ENCODE results near the gene DPY19L3.
"Not testable (repeated sequence)": the region's sequence is repeated elsewhere in the genome, so short reads cannot be mapped to it uniquely, and the experiment has no call there.

DPY19L3 gene

GRCh38 chr19:32372726-32373517 is 32.6 kb upstream of the DPY19L3 start:
- Histone ChIP-seq H2AFZ (ENCODE audit: low read depth, low read length) (no peak overlapping the region), H3K79me2 (ENCODE audit: low read length) (peaks cover 30% of the 10 kb centered on the region), H3K9ac (ENCODE audit: low read length) (no peak overlapping the region), H3K27ac (ENCODE audit: low read length) (no peak overlapping the region), H4K20me1 (ENCODE audit: insufficient read depth, low read length) (peaks cover 13% of the 10 kb centered on the region), H3K27me3 (ENCODE audit: low read depth, low read length) (no peaks in the 10 kb centered on the region), H3K4me2 (ENCODE audit: low read length) (no peak overlapping the region), H3K4me3 (ENCODE audit: low read length) (no peak overlapping the region), H3K9me3 (ENCODE audit: insufficient read depth, low read length) (no peaks in the 10 kb centered on the region), H3K4me1 (ENCODE audit: low read length) (no peaks in the 10 kb centered on the region), H3K36me3 (replicated peaks; ENCODE audit: low read depth, low read length) (peaks cover 58% of the 10 kb centered on the region)
- TF ChIP-seq EZH2phosphoT487 (IDR thresholded peaks at IDR 0.05; ENCODE audit: low read depth), result no peak

GRCh38 chr19:32373585-32374295 is 31.8 kb upstream of the DPY19L3 start:
- no peak overlapping the region for H2AFZ ChIP-seq (ENCODE audit: low read depth, low read length)
- no peak overlapping the region for H3K27ac ChIP-seq (ENCODE audit: low read length)
- H3K27me3 ChIP-seq (ENCODE audit: low read depth, low read length), result no peaks in the 10 kb centered on the region
- TF ChIP-seq EZH2phosphoT487 (IDR thresholded peaks at IDR 0.05; ENCODE audit: low read depth) (no peak), CTCF (IDR thresholded peaks at IDR 0.05; ENCODE audit: low read depth, low read length) (no peak)
- no peaks in the 10 kb centered on the region for H3K9me3 ChIP-seq (ENCODE audit: insufficient read depth, low read length)
- 0 out of 2 replicates have a peak, but pooled peaks cover 8% of the 10 kb centered on the region for H4K20me1 ChIP-seq (ENCODE audit: insufficient read depth, low read length)
- H3K4me3 ChIP-seq (ENCODE audit: low read length), result no peak overlapping the region
- H3K9ac ChIP-seq (ENCODE audit: low read length), result no peak overlapping the region
- H3K4me1 ChIP-seq (ENCODE audit: low read length), result no peaks in the 10 kb centered on the region
- H3K79me2 ChIP-seq (ENCODE audit: low read length), result peaks cover 23% of the 10 kb centered on the region
- no peak overlapping the region for H3K4me2 ChIP-seq (ENCODE audit: low read length)
- peaks cover 52% of the 10 kb centered on the region for H3K36me3 ChIP-seq (replicated peaks; ENCODE audit: low read depth, low read length)

GRCh38 chr19:32374362-32374761 is 31.2 kb upstream of the DPY19L3 start:
- H3K27ac ChIP-seq (ENCODE audit: low read length); H3K9me3 ChIP-seq (ENCODE audit: insufficient read depth, low read length); H2AFZ ChIP-seq (ENCODE audit: low read depth, low read length); H3K27me3 ChIP-seq (ENCODE audit: low read depth, low read length); H3K4me2 ChIP-seq (ENCODE audit: low read length); H3K9ac ChIP-seq (ENCODE audit: low read length); H3K4me3 ChIP-seq (ENCODE audit: low read length); H3K4me1 ChIP-seq (ENCODE audit: low read length); H4K20me1 ChIP-seq (ENCODE audit: insufficient read depth, low read length): not testable (repeated sequence)
- peaks cover 17% of the 10 kb centered on the region for H3K79me2 ChIP-seq (ENCODE audit: low read length)
- peaks cover 50% of the 10 kb centered on the region for H3K36me3 ChIP-seq (replicated peaks; ENCODE audit: low read depth, low read length)

- H3K27ac ChIP-seq (ENCODE audit: low read length); H4K20me1 ChIP-seq (ENCODE audit: insufficient read depth, low read length); H2AFZ ChIP-seq (ENCODE audit: low read depth, low read length); H3K79me2 ChIP-seq (ENCODE audit: low read length); H3K4me1 ChIP-seq (ENCODE audit: low read length); H3K27me3 ChIP-seq (ENCODE audit: low read depth, low read length); H3K9ac ChIP-seq (ENCODE audit: low read length); H3K4me2 ChIP-seq (ENCODE audit: low read length); H3K9me3 ChIP-seq (ENCODE audit: insufficient read depth, low read length); H3K4me3 ChIP-seq (ENCODE audit: low read length): not testable (repeated sequence)
- peaks cover 41% of the 10 kb centered on the region for H3K36me3 ChIP-seq (replicated peaks; ENCODE audit: low read depth, low read length)
These were observed 28.5 kb upstream of the DPY19L3 start for GRCh38 chr19:32377088-32377487.

GRCh38 chr19:32380269-32380668 is 25.3 kb upstream of the DPY19L3 start:
- H3K27ac ChIP-seq (ENCODE audit: low read length), result no peak overlapping the region
- H3K4me3 ChIP-seq (ENCODE audit: low read length), result no peak overlapping the region
- no peaks in the 10 kb centered on the region for H4K20me1 ChIP-seq (ENCODE audit: insufficient read depth, low read length)
- no peaks in the 10 kb centered on the region for H3K27me3 ChIP-seq (ENCODE audit: low read depth, low read length)
- peaks cover 39% of the 10 kb centered on the region for H3K36me3 ChIP-seq (replicated peaks; ENCODE audit: low read depth, low read length)
- no peak overlapping the region for H3K4me2 ChIP-seq (ENCODE audit: low read length)
- no peaks in the 10 kb centered on the region for H3K9me3 ChIP-seq (ENCODE audit: insufficient read depth, low read length)
- TF ChIP-seq CTCF (IDR thresholded peaks at IDR 0.05; ENCODE audit: low read depth, low read length) (no peak), EZH2phosphoT487 (IDR thresholded peaks at IDR 0.05; ENCODE audit: low read depth) (no peak)
- H2AFZ ChIP-seq (ENCODE audit: low read depth, low read length), result no peak overlapping the region
- no peak overlapping the region for H3K9ac ChIP-seq (ENCODE audit: low read length)
- no peaks in the 10 kb centered on the region for H3K79me2 ChIP-seq (ENCODE audit: low read length)
- no peaks in the 10 kb centered on the region for H3K4me1 ChIP-seq (ENCODE audit: low read length)

Data from OCI-LY3 (cell line).